GM21360 (cell line): ENCODE data around the gene ZFPM1.
"Not testable (repeated sequence)": the region's sequence is repeated elsewhere in the genome, so short reads cannot be mapped to it uniquely, and the experiment has no call there.

Source experiments
- ATAC-seq: cut with Tn5 transposase; IDR thresholded peaks from one replicate; pipeline ENCODE4 v1.9.1; 2021; ENCODE audit warnings: mild to moderate bottlenecking, moderate library complexity; ENCODE audit not compliant: unreplicated experiment

Gene ZFPM1

DNA sequence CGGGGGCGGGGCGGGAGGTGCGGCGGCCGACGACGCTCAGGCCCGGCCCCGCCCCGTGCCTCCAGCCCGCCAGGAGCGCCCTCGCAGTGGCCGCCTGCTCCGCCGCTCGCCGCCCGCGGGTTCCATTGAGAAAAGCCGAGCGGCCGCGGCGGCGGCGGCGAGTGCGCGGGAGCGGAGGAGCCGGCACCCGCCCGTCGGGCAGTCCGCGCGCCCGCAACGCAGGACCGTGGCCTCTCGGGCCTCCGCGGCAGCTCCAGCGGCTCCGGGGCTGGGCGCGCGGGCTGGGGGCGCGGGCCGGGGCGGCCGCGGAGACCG is at the start of gene ZFPM1:
Gene ZFPM1, plus strand, starts transcription at position 64 of the 315 bp plus-strand sequence. CDS start 359 bp downstream, outside the sequence.
- no peak for ATAC-seq

DNA sequence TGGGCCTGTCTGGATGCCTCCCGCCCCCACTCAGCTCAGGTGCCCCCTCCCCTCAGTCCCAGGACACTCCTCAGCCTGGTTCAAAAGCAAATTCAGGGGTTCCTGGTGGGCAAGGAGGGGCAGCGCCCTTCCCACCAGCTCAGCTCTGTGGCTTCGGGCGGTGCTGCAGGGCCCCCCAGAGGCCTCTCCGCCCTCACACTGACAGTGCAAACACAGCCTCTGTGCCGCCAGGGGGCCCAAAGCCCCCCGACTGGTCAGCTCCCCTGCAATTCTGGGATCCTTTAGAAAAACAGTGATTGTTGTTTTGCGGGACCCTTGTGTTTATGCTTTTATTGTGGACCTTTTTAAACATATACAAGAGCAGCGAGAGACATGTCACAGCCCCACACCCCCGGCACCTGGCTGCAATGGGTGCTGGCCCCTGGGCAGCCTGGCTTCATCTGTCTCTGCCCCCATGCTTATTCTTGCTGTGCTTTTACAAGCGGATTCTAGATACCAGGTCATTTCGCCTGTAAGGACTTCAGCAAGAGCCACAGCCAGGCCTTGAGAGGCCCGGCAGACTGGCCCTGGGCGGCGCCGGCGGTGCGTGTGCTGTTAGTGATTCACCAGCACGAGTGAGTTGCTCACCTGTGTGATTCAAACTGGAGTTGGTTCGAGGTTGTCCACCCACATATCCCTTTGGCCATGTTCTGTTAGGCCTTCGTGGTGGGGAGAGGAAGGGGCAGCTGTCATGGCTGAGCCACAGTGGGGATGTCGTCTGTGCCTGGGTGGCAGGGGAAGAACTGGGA is 49.1 kb upstream of the ZFPM1 start:
- ATAC-seq = no peak

DNA sequence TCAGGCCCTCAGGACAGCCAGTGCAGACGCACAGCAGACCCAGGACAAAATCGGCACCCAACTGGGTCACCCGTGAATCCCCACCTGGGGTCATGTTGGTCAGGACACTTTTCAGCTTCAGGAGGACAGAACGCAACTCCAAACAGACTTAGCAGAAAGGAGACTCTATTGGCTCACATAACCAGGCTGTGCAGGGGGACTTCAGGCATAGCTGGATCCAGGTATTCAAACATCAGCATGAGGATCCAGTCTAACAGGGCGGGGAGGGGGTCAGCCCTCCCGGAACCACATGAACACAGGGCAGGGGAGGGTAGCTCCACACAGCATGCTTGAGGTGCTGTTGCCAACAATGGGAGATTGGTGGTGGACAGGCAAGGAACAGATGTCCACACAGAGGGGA is 48.3 kb upstream of the ZFPM1 start:
- no peak for ATAC-seq

DNA sequence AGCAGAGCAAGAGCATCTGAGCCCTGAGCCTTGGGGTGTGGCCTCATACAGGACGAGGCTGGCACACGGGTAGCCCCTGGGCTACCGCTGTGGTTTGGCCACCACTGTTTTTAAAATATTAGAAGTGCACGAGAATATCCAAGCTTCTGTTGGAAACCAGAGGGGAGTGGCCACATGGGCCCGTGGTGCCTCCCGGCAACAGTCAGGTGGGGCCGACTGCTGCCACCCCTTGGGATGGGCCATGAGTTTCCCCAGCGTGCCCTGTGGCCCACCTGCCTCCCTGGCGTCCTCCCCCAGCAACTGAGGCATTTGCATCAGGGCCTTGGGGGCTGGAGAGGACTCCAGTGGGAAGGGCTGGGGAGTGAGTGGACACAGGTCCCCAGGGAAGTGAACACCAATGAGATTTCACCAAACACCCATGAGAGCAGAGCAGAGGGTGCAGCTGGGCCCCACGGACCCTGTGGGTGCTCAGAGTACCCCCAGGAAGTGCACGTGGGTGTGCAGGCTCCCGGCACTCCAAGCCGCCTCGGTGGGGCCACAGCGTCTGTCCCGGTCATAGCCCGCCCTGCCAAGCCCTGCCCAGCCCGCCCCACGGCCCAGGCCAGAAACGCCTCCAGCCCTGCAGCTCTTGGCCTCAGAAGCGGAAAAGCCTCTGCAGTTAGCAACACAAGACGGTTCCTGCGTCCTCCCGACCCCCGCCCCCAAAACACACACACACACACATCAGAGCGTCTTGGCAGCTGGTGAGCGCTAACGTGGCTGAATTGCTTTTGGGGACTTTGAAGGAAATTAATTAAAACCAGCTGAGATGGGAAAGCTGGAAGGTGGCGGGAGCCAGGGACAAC is 47.6 kb upstream of the ZFPM1 start:
- ATAC-seq = no peak

DNA sequence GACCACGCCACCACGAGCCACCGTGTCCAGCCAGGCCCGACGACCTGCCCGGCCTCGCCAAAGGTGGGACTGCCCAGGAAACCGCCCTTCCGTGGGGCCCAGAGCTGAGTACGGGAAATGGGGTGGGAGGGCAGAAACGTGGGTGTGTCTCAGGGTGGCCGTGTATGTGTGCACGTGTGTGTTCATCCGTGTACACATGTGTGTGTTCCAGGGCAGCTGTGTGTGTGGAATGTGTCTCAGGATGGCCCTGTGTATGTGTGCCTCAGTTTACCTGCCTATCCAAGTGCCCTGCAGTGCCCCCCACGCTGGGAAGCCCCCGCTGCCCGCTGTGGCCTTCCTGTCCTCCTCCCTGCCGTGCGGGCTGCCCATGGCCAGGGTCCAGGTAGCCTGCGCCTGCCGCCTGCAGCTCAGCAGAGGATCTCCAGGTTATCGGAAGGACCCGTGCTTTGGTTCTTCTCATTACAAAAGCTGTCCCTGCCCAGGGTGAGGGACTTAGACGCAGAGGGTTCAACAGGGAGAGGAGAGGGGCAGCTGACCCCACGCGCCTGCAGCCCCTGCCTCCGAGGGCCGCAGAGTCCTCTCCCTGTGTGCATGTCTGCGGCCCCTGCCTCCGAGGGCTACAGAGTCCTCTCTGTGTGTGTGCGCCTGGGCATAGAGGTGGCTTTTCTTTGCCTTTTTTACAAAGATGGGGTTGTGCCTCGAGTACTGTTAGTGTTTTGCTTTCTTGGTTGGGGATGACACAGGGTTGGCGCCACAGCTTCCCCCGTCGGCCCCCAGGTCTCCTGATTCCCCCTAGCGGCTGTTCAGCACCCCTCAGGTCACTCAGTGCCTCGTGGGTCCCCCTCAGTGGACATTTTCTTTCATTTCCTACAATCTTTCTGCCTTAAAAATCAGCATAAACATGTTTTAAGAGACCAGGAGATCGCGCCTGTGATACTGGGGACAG is 46.7 kb upstream of the ZFPM1 start:
- ATAC-seq = no peak

DNA sequence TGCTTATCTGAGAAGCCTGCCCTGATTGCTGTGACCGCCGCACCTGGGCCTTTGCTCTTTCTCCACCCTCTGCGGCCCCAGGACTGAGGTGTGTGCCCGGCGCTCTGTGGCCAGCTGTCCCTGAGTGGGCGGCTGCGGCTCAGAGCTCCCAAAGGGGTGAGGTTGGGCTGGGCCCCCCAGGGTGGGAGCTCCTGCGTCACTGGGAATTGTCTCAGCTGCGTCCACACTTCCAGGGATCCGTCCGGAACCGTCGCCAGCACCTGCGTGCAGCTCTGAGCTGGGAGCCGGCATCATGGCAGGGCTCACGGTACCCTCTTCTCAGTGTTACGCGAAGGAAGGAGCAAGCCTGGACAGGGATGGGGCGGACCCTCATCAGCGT is 46.0 kb upstream of the ZFPM1 start:
- ATAC-seq = no peak

DNA sequence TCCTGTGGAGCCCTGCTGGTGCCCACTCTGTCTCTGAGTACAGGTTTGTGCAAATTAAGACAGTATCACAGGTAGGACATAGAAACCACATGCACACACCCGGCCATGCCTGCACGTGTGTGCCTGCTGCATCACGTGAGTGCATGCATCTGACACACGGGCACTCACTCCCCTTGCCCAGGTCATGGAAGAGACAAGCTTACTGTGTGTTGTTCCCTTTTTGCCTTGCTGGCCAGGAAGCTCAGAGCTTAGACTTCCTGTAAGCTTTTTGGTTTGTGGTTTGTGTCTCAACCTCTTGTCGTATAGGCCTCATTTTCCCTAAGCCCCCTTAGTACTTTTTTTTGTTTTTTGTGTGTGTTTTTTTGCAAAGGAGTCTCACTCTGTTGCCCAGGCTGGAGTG is 45.3 kb upstream of the ZFPM1 start:
- ATAC-seq = no peak

DNA sequence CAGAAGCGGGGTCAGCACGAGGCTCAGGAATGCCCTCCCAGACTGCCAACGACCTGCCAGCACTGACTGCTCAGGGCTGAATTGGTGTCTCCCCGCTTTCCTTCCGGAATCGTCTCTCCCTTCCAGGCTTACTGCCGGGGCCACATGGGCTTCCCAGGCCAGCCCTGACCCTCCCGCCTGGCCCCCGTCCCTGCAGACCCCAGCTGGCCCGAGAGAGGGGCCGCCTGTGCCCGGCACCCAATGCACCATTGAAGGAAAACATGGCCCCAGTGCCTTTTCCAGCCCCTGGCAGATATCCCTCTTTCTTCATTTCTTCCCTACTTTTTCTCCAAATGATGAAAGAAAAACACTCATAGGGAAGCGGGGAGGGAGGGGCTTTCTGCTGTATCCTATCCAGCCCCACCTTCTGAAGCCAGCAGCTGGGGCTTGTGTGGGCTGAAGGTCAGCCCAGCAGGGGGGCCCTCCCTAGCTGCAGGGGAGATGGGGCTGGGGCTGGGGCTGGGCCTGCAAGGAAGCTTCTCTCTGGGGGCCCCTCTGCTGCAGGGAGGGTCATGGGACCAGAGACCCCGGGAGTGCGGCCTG is 44.4 kb upstream of the ZFPM1 start:
- ATAC-seq = no peak

DNA sequence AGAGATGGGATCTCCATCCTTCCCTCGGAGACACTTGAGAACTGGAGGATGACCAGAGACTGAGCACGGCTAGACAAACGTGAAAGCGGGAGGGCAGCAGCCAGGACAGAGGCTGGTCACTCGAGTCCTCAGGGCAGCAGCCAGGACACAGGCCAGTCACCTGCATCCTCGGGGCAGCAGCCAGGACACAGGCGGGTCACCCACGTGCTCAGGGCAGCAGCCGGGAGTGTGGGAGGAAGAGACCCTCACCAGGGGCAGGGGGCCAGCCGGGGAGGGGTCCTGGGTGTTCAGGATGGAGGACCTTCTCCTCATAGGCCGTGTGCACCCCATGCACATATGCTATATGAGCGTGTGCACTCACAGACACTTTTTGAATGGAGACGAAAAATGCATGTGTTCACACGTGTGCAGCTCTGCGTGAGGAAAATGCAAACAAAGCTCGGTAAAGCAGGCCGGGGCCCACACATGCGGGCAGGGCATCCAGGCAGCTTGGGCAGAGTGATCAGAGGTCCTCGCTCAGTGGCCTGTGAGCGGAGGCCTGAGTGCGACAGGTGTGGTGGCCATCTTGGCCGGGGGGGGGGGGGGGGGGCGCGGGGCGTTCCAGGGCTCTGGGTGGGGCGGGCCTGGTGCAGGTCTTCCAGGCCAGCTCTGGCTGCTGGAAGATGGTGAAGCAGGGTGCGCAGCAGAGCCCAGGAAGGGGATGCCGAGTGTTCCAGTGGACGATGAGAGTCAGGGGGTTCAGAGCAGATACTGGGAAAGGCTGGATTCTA is 43.6 kb upstream of the ZFPM1 start:
- ATAC-seq = no peak

DNA sequence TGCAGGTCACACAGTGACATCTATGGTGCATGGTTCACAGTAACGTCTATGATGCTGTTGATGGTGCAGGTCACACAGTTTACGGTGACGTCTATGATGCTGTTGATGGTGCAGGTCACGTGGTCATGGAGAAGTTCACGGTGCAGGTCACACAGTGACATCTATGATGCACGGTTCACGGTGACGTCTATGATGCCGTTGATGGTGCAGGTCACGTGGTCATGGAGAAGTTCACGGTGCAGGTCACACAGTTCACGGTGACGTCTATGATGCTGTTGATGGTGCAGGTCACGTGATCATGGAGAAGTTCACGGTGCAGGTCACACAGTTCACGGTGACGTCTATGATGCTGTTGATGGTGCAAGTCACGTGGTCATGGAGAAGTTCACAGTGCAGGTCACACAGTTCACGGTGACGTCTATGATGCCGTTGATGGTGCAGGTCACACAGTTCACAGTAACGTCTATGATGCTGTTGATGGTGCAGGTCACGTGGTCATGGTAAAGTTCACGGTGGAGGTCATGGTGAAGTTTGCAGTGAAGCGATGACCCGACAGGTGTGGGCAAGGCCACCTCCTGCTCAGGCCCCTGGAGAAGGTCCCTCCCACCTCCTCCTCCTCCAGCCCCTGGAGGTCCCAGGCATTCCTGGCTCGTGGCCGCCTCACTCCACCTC is 42.6 kb upstream of the ZFPM1 start:
- ATAC-seq = not testable (repeated sequence)

DNA sequence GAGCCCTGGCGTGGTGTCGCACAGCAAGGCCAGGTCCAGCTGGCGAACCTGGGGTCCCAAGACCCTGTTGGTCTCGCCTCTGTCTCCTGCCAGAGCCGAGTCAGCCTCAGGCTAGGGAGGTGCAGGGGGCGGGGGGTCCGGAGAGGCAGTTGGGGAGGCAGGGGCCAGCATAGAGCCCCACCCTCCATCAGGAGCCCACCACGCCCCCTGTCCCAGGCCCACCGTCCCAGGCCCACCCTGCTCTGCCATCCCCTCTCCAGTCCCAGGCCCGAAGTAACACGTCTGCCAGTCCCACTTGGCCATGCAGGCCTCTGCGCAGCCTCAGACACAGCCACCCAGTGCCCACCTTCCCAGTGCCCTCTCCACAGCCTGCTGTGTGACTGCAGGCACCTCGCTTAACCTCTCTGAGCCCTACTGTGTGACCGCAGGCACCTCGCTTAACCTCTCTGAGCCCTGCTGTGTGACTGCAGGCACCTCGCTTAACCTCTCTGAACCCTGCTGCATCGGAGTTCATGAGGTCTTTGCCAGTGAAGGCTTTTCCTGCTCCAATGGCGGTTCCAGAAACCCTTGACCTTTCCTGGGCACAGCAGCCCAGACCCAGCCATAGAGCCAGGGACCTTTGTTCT is 41.0 kb upstream of the ZFPM1 start:
- ATAC-seq = no peak

DNA sequence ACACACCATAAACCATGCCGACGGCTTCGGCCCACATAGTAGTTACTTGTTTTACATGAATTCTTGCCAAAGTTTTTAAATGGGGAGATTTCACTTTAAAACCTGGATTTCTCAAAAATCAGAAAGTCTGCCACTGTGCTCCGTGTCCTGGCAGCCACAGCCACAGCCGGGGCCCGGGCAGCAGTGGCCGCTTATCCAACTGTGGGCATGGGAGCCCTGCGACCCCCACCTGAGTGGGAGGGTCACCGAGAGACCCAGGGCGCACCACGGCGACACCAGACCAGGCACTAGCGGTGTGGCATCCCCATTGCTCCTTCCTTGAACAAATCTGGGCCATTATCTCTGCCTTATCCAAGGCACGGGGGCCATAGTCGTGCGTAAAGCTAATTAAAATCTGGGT is 40.3 kb upstream of the ZFPM1 start:
- ATAC-seq = no peak

DNA sequence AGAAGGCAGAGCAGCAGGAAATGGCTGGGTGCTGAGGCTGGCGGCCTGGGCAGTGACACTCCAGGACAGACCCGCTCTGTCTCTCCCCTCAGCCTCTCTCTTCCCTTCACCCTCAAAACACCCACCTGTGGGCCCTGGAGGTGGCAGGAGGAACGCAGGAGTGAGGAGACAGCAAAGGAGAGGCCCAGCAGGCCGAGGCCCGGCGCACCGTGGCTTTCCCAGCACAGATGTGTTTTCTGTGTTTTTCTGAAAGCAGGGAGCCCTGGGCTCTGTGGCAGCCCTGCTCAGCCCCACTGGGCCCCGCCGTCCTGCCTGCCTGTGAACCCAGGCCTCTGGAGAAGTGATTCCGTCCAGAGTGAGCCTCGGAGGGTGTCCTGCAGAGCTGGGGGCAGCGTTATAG is 39.8 kb upstream of the ZFPM1 start:
- no peak for ATAC-seq

DNA sequence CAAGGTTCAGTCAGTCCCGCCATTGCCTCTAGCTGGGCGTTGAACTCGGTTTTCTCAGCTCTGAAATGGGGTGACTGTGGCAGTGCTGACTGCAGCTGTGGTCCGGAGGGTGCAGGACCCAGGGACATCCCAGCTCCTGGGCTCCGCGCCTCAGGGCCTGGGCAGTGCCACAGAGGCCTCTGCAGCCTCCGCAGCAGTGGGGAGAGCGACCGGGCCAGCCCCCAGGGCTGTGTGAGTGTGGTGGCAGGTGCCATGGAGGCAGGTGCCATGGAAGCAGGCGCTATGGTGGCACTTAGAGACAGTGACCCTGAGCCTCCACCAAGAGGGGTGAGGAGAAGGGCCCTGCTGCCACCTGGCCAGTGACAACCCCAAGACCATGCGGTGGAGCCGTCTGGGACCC is 39.4 kb upstream of the ZFPM1 start:
- ATAC-seq = no peak

DNA sequence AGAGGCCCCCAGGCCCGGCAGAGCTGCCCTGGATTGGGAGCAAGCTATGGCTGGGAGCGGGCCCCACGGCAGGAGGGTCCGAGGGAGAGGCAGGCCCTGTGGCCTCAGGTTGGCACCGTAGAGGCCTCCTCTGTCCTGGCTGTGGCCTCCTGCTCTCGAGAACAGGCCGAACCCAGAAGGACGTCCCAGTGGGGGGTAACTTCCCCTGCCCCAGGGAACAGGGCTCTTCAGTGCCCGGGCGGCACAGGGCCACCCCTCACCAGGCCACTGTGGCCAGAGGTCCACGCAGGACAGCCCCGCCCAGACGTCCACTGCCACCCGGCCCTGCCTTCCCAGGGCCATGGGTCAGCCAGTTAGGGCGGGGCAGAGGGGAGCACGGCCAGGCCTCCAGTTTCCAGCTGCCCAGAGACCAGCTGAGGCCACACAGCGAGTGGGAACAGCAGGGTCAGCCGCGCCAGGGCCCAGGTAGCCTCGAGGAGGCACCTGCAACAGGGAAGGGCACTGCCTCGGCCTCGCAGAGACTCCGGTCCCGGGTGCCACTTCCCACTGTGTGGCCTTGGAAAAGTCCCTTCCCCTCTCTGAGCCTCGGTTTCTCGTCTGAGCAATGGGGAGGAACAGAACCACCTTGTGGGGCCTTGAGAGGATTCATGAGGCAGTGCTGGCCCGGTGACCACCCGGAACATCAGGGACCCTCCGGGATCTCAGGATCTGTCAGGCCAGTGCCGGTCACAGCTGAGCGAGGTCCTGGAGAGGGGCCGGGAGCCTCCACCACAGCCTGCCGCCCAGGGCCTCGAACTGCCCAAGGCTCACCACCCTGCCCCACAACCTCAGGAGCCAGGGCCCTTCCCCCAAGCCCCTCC is 38.3 kb upstream of the ZFPM1 start:
- ATAC-seq = no peak

DNA sequence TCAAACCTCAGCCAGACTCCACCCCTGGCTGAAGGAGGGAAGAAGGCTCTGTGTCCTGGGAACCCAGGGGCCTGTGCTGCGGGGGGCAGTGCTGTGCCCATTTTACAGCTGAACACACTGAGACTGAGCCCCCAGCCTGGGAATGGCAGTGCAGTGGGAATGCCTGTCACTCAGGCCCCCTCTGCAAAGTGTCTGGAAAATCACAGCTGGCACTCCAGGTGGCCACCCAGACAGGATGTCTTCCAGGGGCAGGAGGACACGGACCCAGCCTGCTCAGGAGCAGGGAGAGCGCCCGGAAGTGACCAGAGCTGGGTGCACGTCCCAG is 37.7 kb upstream of the ZFPM1 start:
- ATAC-seq = no peak

DNA sequence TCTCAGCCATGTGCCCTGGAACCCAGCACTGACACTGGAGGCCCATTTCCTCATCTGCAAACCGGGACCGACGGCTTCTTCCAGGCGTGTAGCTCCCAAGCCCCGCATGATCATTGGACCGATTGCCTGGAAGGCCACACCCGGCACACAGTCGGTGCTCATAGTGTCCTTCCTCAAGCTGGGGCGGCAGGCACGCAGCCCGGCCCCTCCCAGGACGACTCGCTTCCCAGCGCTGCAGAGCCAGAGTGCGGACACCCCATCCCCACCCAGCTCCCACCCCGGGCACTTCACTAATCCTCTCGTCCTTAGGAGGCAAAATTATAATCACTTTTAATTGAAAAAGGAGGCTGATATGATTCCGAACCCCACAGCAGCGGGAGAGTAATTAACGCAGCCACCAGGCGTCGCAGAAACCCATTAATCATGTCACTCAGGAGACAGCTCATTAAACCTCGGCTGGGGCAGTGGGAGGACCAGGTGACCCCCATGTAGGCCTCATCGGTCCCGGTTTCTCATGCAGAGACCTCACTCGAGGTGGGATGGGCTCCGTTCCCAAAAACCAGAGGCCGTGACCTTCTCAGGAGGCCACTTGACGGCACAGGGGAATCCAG is 37.3 kb upstream of the ZFPM1 start:
- ATAC-seq = no peak

DNA sequence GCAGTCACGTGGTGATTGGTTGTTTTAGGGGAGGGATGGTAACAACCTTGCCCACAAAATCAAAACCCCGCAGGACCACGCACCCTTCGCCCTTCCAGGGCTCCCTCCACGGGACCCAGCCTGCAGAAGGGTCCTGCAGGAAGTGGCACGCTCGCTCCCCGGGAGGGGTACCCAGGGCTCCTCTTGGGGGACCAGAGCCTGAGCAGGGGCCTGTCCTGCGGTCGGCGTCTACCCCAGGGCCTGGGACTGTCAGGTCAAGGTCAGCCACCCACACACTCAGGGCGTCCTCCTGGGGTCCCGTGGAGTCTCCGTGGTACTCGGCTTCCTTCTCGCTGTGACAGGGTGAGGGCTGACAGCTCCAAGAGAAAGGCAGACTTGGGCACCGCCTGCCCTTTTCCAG is 36.4 kb upstream of the ZFPM1 start:
- ATAC-seq = no peak
